Ishikawa (cell line): Measurements from ENCODE around the gene MYH6.

Experiments used
- CEBPB ChIP-seq: IDR thresholded peaks from 2 replicates; pipeline ENCODE4 v1.6.1; 2012
- CREB1 ChIP-seq: IDR thresholded peaks from 2 replicates; pipeline ENCODE4 v1.6.1; 2012; ENCODE audit warnings: low read depth
- EGR1 ChIP-seq: IDR thresholded peaks from 2 replicates; pipeline ENCODE4 v1.6.1; 2012
- EP300 ChIP-seq: IDR thresholded peaks from 2 replicates; pipeline ENCODE4 v1.6.1; 2012; ENCODE audit warnings: borderline replicate concordance
- FOXM1 ChIP-seq: IDR thresholded peaks from 2 replicates; pipeline ENCODE4 v1.6.1; 2012; ENCODE audit warnings: low read depth, borderline replicate concordance
- NFIC ChIP-seq: IDR thresholded peaks from 2 replicates; pipeline ENCODE4 v1.6.1; 2012
- RAD21 ChIP-seq: IDR thresholded peaks from 2 replicates; pipeline ENCODE4 v1.6.1; 2012; ENCODE audit warnings: low read depth
- TAF1 ChIP-seq: IDR thresholded peaks from 2 replicates; pipeline ENCODE4 v1.6.1; 2012; ENCODE audit warnings: low read depth, mild to moderate bottlenecking
- TCF12 ChIP-seq: IDR thresholded peaks from 2 replicates; pipeline ENCODE4 v1.6.1; 2012; ENCODE audit warnings: low read depth
- TEAD4 ChIP-seq: IDR thresholded peaks from 2 replicates; pipeline ENCODE4 v1.6.1; 2012
- YY1 ChIP-seq: IDR thresholded peaks from 2 replicates; pipeline ENCODE4 v1.6.1; 2012; ENCODE audit warnings: low read depth
- ZBTB7A ChIP-seq: IDR thresholded peaks from 2 replicates; pipeline ENCODE4 v1.6.1; 2012; ENCODE audit warnings: low read depth
- TF ChIP-seq, protein P1 (sequence below): IDR thresholded peaks from 2 replicates; pipeline ENCODE4 v1.6.1; 2012; ENCODE audit warnings: low read depth, mild to moderate bottlenecking
- TF ChIP-seq, protein P2 (sequence below): IDR thresholded peaks from 2 replicates; pipeline ENCODE4 v1.6.1; 2012
- TF ChIP-seq, protein P3 (sequence below): IDR thresholded peaks from 2 replicates; pipeline ENCODE4 v1.6.1; 2012

Gene MYH6

DNA sequence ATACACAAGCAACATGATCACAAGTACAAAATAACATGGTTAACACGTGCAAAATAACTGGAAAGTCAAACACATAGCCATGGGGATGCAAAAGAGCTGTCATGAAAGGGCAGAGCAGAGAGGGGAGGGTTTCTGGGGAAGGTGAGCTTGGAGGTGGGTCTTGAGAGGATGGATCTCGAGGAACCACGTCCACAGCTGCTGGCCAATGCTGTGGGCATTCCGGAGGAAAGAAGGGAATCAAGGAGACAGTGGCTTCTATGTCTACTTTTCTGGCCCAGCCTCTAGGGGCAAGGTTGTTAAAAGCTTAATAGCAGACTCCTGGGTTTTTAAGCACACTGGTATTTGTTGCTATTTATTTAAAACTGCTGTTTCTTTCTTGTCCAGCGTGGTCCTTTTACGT is 35.8 kb upstream of the MYH6 start:
- TF ChIP-seq RAD21 (no peak), CREB1 (no peak), CEBPB (no peak)

DNA sequence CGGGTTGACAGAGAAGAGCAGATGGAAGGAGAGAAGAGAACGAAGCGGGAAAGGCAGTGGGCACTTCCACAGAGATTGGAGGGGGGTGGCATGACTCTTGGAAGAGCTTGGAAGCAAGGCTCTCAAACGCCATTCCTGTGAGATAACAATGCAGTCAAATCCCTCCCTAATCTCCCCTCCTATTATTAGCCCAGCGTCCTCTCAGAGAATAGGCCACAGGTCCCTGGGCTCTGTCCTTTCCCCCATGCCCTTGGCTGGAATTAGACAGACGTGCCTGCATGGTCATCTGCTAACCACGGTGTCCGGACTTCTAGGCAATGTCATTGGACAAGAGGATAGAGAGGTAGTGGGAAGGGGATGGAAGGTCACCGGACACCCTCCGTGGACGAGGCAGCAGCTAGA is 35.3 kb upstream of the MYH6 start:
- TF ChIP-seq EGR1 (no peak), TEAD4 (no peak), FOXM1 (no peak), RAD21 (no peak), NFIC (no peak), TCF12 (no peak), CEBPB (no peak), EP300 (no peak), CREB1 (no peak), ZBTB7A (no peak), TAF1 (no peak)
- TF ChIP-seq, protein P1, sequence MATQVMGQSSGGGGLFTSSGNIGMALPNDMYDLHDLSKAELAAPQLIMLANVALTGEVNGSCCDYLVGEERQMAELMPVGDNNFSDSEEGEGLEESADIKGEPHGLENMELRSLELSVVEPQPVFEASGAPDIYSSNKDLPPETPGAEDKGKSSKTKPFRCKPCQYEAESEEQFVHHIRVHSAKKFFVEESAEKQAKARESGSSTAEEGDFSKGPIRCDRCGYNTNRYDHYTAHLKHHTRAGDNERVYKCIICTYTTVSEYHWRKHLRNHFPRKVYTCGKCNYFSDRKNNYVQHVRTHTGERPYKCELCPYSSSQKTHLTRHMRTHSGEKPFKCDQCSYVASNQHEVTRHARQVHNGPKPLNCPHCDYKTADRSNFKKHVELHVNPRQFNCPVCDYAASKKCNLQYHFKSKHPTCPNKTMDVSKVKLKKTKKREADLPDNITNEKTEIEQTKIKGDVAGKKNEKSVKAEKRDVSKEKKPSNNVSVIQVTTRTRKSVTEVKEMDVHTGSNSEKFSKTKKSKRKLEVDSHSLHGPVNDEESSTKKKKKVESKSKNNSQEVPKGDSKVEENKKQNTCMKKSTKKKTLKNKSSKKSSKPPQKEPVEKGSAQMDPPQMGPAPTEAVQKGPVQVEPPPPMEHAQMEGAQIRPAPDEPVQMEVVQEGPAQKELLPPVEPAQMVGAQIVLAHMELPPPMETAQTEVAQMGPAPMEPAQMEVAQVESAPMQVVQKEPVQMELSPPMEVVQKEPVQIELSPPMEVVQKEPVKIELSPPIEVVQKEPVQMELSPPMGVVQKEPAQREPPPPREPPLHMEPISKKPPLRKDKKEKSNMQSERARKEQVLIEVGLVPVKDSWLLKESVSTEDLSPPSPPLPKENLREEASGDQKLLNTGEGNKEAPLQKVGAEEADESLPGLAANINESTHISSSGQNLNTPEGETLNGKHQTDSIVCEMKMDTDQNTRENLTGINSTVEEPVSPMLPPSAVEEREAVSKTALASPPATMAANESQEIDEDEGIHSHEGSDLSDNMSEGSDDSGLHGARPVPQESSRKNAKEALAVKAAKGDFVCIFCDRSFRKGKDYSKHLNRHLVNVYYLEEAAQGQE: no peak
- TF ChIP-seq, protein P2, sequence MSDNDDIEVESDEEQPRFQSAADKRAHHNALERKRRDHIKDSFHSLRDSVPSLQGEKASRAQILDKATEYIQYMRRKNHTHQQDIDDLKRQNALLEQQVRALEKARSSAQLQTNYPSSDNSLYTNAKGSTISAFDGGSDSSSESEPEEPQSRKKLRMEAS: no peak
- TF ChIP-seq, protein P3, sequence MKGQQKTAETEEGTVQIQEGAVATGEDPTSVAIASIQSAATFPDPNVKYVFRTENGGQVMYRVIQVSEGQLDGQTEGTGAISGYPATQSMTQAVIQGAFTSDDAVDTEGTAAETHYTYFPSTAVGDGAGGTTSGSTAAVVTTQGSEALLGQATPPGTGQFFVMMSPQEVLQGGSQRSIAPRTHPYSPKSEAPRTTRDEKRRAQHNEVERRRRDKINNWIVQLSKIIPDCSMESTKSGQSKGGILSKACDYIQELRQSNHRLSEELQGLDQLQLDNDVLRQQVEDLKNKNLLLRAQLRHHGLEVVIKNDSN: no peak

DNA sequence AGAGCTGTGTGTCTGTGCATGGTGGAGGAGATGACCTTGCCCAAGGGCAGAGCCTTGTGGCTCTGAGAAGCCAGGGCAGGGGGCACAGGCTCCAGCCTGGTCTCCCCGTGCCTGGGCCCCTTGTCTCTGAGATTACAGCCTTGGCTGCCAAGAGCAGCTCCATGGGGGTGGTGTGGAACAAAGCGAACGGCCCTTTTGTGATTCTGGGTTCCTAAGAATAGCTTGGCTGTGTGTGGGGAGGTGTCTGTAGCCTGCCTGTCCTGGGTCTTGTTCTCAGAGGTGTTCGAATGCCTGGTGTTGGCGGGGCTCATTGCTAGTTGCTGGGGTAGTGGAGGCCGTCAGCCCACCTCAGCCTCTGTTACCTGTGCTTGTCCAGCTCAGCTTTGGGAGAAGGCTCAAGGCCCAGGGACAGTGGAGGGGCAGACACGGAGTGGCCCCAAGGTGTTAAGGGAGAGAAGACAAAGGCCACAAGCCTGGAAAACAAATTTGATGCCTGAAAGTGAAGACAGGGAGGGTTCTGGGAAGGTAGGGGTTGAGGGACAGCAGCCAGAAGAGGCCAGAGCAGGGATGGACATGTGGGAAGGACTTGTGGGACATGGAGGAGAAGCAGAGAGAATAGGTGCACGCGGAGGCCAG is 34.8 kb upstream of the MYH6 start:
- TF ChIP-seq RAD21 (no peak), YY1 (no peak), CEBPB (no peak), TAF1 (no peak)

DNA sequence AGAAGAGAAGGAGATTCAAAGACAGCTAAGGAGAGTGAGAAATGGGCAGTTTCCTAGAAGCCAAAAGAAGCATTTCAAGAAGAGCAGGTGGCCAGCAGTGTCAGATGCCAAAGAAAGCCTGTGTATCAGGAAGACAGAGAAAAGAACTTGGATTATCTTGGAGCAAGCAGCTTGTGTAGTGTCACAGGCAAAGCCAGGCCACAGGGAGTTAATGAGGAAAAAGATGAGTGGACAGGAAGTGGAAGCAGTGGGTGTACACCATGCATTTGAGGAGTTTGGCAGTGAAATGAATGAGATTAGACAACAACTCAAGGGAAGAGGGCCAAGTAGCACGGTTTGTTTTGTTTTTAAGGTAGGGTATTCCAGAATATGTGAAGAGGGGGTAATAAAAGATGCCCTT is 33.0 kb upstream of the MYH6 start:
- TF ChIP-seq TAF1 (no peak), NFIC (no peak), EP300 (no peak), FOXM1 (no peak)
- TF ChIP-seq, protein P1: no peak

DNA sequence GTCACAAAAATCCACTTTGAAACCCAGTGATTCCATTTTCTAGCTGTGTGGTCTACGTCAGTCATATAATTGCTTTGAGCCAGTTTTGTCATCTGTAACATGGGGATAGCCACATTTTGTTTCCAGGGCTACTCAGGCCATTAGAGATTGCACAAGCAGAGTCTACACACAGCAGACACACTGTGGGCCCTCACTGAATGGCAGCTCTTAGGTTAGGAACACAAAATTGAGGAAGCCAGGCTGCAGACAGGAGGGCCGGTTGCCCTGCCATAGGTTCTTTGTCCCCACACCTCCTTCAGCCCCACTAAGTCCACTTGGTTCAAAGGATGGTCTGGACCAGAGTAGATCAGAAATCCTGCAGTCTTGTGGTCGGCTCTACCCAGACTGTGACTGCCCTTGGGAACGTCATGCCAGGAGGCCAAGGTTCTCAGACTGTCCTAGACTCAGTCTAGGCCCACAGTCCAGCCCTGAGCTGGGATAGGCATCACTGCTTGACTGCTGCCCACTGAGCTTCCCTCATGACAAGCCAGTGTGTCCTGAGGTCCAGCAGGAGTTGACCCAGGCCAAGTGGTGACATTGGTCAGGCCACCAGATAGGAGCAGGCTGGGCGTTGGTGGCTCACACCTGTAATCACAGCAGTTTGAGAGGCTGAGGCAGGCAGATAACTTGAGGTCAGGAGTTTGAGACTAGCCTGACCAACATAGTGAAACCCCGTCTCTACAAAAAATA is 31.2 kb upstream of the MYH6 start:
- TF ChIP-seq FOXM1 (no peak), RAD21 (no peak), EP300 (no peak), YY1 (no peak), NFIC (no peak), CEBPB (no peak), TAF1 (no peak), TEAD4 (no peak), CREB1 (no peak), ZBTB7A (no peak), EGR1 (no peak)
- TF ChIP-seq, protein P2: no peak
- TF ChIP-seq, protein P3: no peak
- TF ChIP-seq, protein P1: no peak
